ENCODE data around the gene ZNF468. TPM values are rescaled to one million over a fixed set of nuclear protein-coding genes. Genes with fewer than 3 reads are reported as not detected.
"Not testable (repeated sequence)": the region's sequence is repeated elsewhere in the genome, so short reads cannot be mapped to it uniquely, and the experiment has no call there.

Gene ZNF468
- polyA plus RNA-seq, 1 donor (not counting 4 experiments of a cell fraction or from before 2014, with no cell fraction given), result 18.0 TPM

- H3K4me1 ChIP-seq (ENCODE audit: control insufficient read depth, extremely low read depth, insufficient read depth, low read length); H3K27me3 ChIP-seq (ENCODE audit: control insufficient read depth, extremely low read depth, insufficient read depth, low read length); H3K79me2 ChIP-seq (ENCODE audit: control insufficient read depth, insufficient read depth, low read length); H3K9me1 ChIP-seq (ENCODE audit: control insufficient read depth, extremely low read depth, insufficient read depth, low read length); H3K4me3 ChIP-seq (ENCODE audit: control insufficient read depth in 2 of 3, extremely low read depth in 1 of 3, insufficient read depth in 2 of 3, low read depth in 1 of 3, low read length in 3 of 3); H2AFZ ChIP-seq (ENCODE audit: control insufficient read depth, low read length); H3K36me3 ChIP-seq (ENCODE audit: control insufficient read depth in 2 of 2, extremely low read depth in 1 of 2, insufficient read depth in 2 of 2, low read length in 2 of 2); FAIRE-seq; H3K9ac ChIP-seq (ENCODE audit: control insufficient read depth, extremely low read depth, insufficient read depth, low read length); H3K27ac ChIP-seq (ENCODE audit: control insufficient read depth, insufficient read depth, low read length); H3K4me2 ChIP-seq (ENCODE audit: control insufficient read depth, extremely low read depth, insufficient read depth, low read depth, low read length); H4K20me1 ChIP-seq (ENCODE audit: control insufficient read depth, extremely low read depth, insufficient read depth, low read length); H3K9me3 ChIP-seq (ENCODE audit: control insufficient read depth, low read depth, low read length); DNase-seq (ENCODE audit: low read depth, low spot score); dilution Hi-C loops (cut with MboI; ENCODE audit: extremely low pct_ligation_motif_present, low sequenced_read_pairs): not testable (repeated sequence)
Measured at GRCh38 chr19:52829866-52830265, 27.6 kb downstream of the ZNF468 start.

GRCh38 chr19:52825765-52826164 lies 31.7 kb downstream of the ZNF468 start:
- H2AFZ ChIP-seq (ENCODE audit: control insufficient read depth, low read length), result no peak overlapping the region
- no peaks in the 10 kb centered on the region for H3K79me2 ChIP-seq (ENCODE audit: control insufficient read depth, insufficient read depth, low read length)
- no peaks in the 10 kb centered on the region for H3K9me3 ChIP-seq (ENCODE audit: control insufficient read depth, low read depth, low read length)
- FAIRE-seq, result no peak
- no peak overlapping the region for H3K9ac ChIP-seq (ENCODE audit: control insufficient read depth, extremely low read depth, insufficient read depth, low read length)
- TF ChIP-seq CTCF (optimal IDR thresholded peaks at IDR 0.05 in 1 of 3, IDR thresholded peaks at IDR 0.05 in 1 of 3, conservative IDR thresholded peaks at IDR 0.05 in 1 of 3; ENCODE audit: extremely low read depth in 1 of 3, insufficient read depth in 2 of 3, low read length in 3 of 3) (no peak), EZH2 (IDR thresholded peaks at IDR 0.05; ENCODE audit: low read length) (no peak)
- DNase-seq (ENCODE audit: low read depth, low spot score), result no peak
- dilution Hi-C loops (cut with MboI; ENCODE audit: extremely low pct_ligation_motif_present, low sequenced_read_pairs), result no loop called here
- no peaks in the 10 kb centered on the region for H3K4me1 ChIP-seq (ENCODE audit: control insufficient read depth, extremely low read depth, insufficient read depth, low read length)
- no peaks in the 10 kb centered on the region for H3K27me3 ChIP-seq (ENCODE audit: control insufficient read depth, extremely low read depth, insufficient read depth, low read length)
- H3K36me3 ChIP-seq (ENCODE audit: control insufficient read depth in 2 of 2, extremely low read depth in 1 of 2, insufficient read depth in 2 of 2, low read length in 2 of 2), result no peaks in the 10 kb centered on the region
- H3K9me1 ChIP-seq (ENCODE audit: control insufficient read depth, extremely low read depth, insufficient read depth, low read length), result no peaks in the 10 kb centered on the region
- no peaks in the 10 kb centered on the region for H4K20me1 ChIP-seq (ENCODE audit: control insufficient read depth, extremely low read depth, insufficient read depth, low read length)
- no peak overlapping the region for H3K27ac ChIP-seq (ENCODE audit: control insufficient read depth, insufficient read depth, low read length)
- no peak overlapping the region for H3K4me3 ChIP-seq (ENCODE audit: control insufficient read depth in 2 of 3, extremely low read depth in 1 of 3, insufficient read depth in 2 of 3, low read depth in 1 of 3, low read length in 3 of 3)
- H3K4me2 ChIP-seq (ENCODE audit: control insufficient read depth, extremely low read depth, insufficient read depth, low read depth, low read length), result no peak overlapping the region

- DNase-seq (ENCODE audit: low read depth, low spot score), result no peak
- no peaks in the 10 kb centered on the region for H3K9me3 ChIP-seq (ENCODE audit: control insufficient read depth, low read depth, low read length)
- no peak for FAIRE-seq
- H3K4me1 ChIP-seq (ENCODE audit: control insufficient read depth, extremely low read depth, insufficient read depth, low read length), result no peaks in the 10 kb centered on the region
- no peaks in the 10 kb centered on the region for H4K20me1 ChIP-seq (ENCODE audit: control insufficient read depth, extremely low read depth, insufficient read depth, low read length)
- no peak overlapping the region for H3K4me2 ChIP-seq (ENCODE audit: control insufficient read depth, extremely low read depth, insufficient read depth, low read depth, low read length)
- no peak for TF ChIP-seq EZH2 (IDR thresholded peaks at IDR 0.05; ENCODE audit: low read length)
- TF ChIP-seq CTCF (optimal IDR thresholded peaks at IDR 0.05 in 1 of 3, IDR thresholded peaks at IDR 0.05 in 1 of 3, conservative IDR thresholded peaks at IDR 0.05 in 1 of 3; ENCODE audit: extremely low read depth in 1 of 3, insufficient read depth in 2 of 3, low read length in 3 of 3), result no peak
- no peaks in the 10 kb centered on the region for H3K36me3 ChIP-seq (ENCODE audit: control insufficient read depth in 2 of 2, extremely low read depth in 1 of 2, insufficient read depth in 2 of 2, low read length in 2 of 2)
- dilution Hi-C loops (cut with MboI; ENCODE audit: extremely low pct_ligation_motif_present, low sequenced_read_pairs), result no loop called here
- H3K9ac ChIP-seq (ENCODE audit: control insufficient read depth, extremely low read depth, insufficient read depth, low read length), result no peak overlapping the region
- no peaks in the 10 kb centered on the region for H3K9me1 ChIP-seq (ENCODE audit: control insufficient read depth, extremely low read depth, insufficient read depth, low read length)
- no peaks in the 10 kb centered on the region for H3K27me3 ChIP-seq (ENCODE audit: control insufficient read depth, extremely low read depth, insufficient read depth, low read length)
- H3K27ac ChIP-seq (ENCODE audit: control insufficient read depth, insufficient read depth, low read length), result no peak overlapping the region
- no peak overlapping the region for H3K4me3 ChIP-seq (ENCODE audit: control insufficient read depth in 2 of 3, extremely low read depth in 1 of 3, insufficient read depth in 2 of 3, low read depth in 1 of 3, low read length in 3 of 3)
- H2AFZ ChIP-seq (ENCODE audit: control insufficient read depth, low read length), result no peak overlapping the region
- H3K79me2 ChIP-seq (ENCODE audit: control insufficient read depth, insufficient read depth, low read length), result peaks cover 2% of the 10 kb centered on the region
Measured at GRCh38 chr19:52823676-52824075, 33.7 kb downstream of the ZNF468 start.

GRCh38 chr19:52821204-52821960 lies 36.0 kb downstream of the ZNF468 start, which contains the start of gene ZNF28:
TSS of gene ZNF28 (minus strand) at chr19:52821633. CDS start at chr19:52817958, 3,675 bp downstream.
- Histone ChIP-seq H3K4me3 (ENCODE audit: control insufficient read depth in 2 of 3, extremely low read depth in 1 of 3, insufficient read depth in 2 of 3, low read depth in 1 of 3, low read length in 3 of 3) (peak within 1 kb of the TSS; percentile 67 to 80 (median 72)), H3K27ac (ENCODE audit: control insufficient read depth, insufficient read depth, low read length) (peak within 1 kb of the TSS; percentile 47), H3K9ac (ENCODE audit: control insufficient read depth, extremely low read depth, insufficient read depth, low read length) (peak within 1 kb of the TSS; percentile 75), H3K4me2 (ENCODE audit: control insufficient read depth, extremely low read depth, insufficient read depth, low read depth, low read length) (peak within 1 kb of the TSS; percentile 73), H2AFZ (ENCODE audit: control insufficient read depth, low read length) (peak within 1 kb of the TSS; percentile 70)
- H4K20me1 ChIP-seq (ENCODE audit: control insufficient read depth, extremely low read depth, insufficient read depth, low read length); dilution Hi-C loops (cut with MboI; ENCODE audit: extremely low pct_ligation_motif_present, low sequenced_read_pairs); H3K27me3 ChIP-seq (ENCODE audit: control insufficient read depth, extremely low read depth, insufficient read depth, low read length); H3K79me2 ChIP-seq (ENCODE audit: control insufficient read depth, insufficient read depth, low read length); H3K9me3 ChIP-seq (ENCODE audit: control insufficient read depth, low read depth, low read length); DNase-seq (ENCODE audit: low read depth, low spot score); H3K9me1 ChIP-seq (ENCODE audit: control insufficient read depth, extremely low read depth, insufficient read depth, low read length); H3K36me3 ChIP-seq (ENCODE audit: control insufficient read depth in 2 of 2, extremely low read depth in 1 of 2, insufficient read depth in 2 of 2, low read length in 2 of 2); H3K4me1 ChIP-seq (ENCODE audit: control insufficient read depth, extremely low read depth, insufficient read depth, low read length): not testable (repeated sequence)
- peak; percentile 86 for FAIRE-seq

Data from keratinocyte (primary cell).